ENCODE data around the gene METTL4. TPM values are rescaled to one million over a fixed set of nuclear protein-coding genes. Genes with fewer than 3 reads are reported as not detected.

The METTL4 gene
- total and polyA plus RNA-seq, 2 of the 8 experiments (the other 6 are each of a cell fraction or from before 2014, with no cell fraction given) = 8.5 to 11.5 TPM

- Histone ChIP-seq H3K4me2 (ENCODE audit: insufficient read depth in 1 of 2, low read depth in 2 of 2, low read length in 2 of 2) (no peak overlapping the region), H4K20me1 (replicated peaks in 1 of 2; ENCODE audit: control insufficient read depth in 1 of 2, insufficient read depth in 2 of 2, low read length in 2 of 2) (peaks cover 0 to 1% of the 10 kb centered on the region in 2 experiments), H3K4me3 (ENCODE audit: extremely low read depth in 1 of 4, insufficient read depth in 2 of 4, low read depth in 3 of 4, low read length in 4 of 4) (no peak overlapping the region), H2AK5ac (ENCODE audit: low read depth, low read length) (no peak overlapping the region), H2BK20ac (ENCODE audit: low read length) (no peak overlapping the region), H3K36me3 (ENCODE audit: control insufficient read depth in 2 of 4, insufficient read depth in 4 of 4, low read length in 3 of 4) (peaks cover 4 to 70% (median 32%) of the 10 kb centered on the region in 4 experiments; a peak in 7 of 8 replicates), H2BK12ac (ENCODE audit: low read depth, low read length) (no peak overlapping the region), H4K8ac (ENCODE audit: extremely low read depth, insufficient read depth, low read length) (no peak overlapping the region), H2BK15ac (ENCODE audit: low read length) (no peak overlapping the region), H3K79me1 (ENCODE audit: low read depth, low read length) (no peaks in the 10 kb centered on the region), H3K23ac (ENCODE audit: insufficient read length) (no peak overlapping the region), H3K23me2 (ENCODE audit: low read depth, low read length) (no peaks in the 10 kb centered on the region), H3K9ac (replicated peaks in 1 of 4; ENCODE audit: extremely low read depth in 1 of 4, low read depth in 3 of 4, low read length in 3 of 4) (no peak overlapping the region), H4K91ac (replicated peaks; ENCODE audit: insufficient read length, low read length) (no peak overlapping the region), H3K27me3 (replicated peaks in 1 of 4; ENCODE audit: control insufficient read depth in 3 of 4, extremely low read depth in 1 of 4, insufficient read depth in 3 of 4, low read length in 3 of 4) (no peaks in the 10 kb centered on the region), H2BK120ac (replicated peaks; ENCODE audit: low read depth, low read length) (no peak overlapping the region), H3K9me3 (ENCODE audit: insufficient read depth in 2 of 2, low read depth in 1 of 2, low read length in 1 of 2) (no peaks in the 10 kb centered on the region), H3K56ac (replicated peaks; ENCODE audit: insufficient read length, low read depth, low read length) (no peak overlapping the region), H3K18ac (ENCODE audit: extremely low read depth, low read length) (no peak overlapping the region), H3K4ac (replicated peaks; ENCODE audit: insufficient read length, low read depth, low read length) (no peak overlapping the region), H3K4me1 (replicated peaks in 1 of 4; ENCODE audit: control insufficient read depth in 3 of 4, insufficient read depth in 4 of 4, low read length in 3 of 4) (no peaks in the 10 kb centered on the region), H2AFZ (ENCODE audit: low read length) (no peak overlapping the region), H2BK5ac (ENCODE audit: low read depth, low read length) (no peak overlapping the region), H3K79me2 (ENCODE audit: control insufficient read depth in 1 of 2, insufficient read depth in 2 of 2, low read length in 2 of 2) (no peaks in the 10 kb centered on the region), H3K14ac (ENCODE audit: insufficient read length) (no peak overlapping the region), H3K27ac (ENCODE audit: low read depth, low read length) (no peak overlapping the region), H4K5ac (ENCODE audit: insufficient read length, low read depth, low read length) (no peak overlapping the region)
- CTCF ChIA-PET (ENCODE audit: partially characterized antibody) = no interaction called here
- FAIRE-seq = no peak
- 93% methylated on average over 1 of the region's 1 CpG; no CpG with 5 or more reads in 1 of the 2 experiments for WGBS, 2 experiments (ENCODE audit: extremely low coverage in 1 of 2, insufficient coverage in 1 of 2, insufficient read length in 1 of 2, insufficient replicate concordance in 2 of 2, low coverage in 1 of 2, low lambda C conversion rate in 2 of 2, missing lambda C conversion rate in 1 of 2)
- no peak for DNase-seq (ENCODE audit: low read depth in 1 of 2, low spot score in 2 of 2)
- POLR2A ChIA-PET (ENCODE audit: partially characterized antibody) = no interaction called here
- TF ChIP-seq CEBPB (IDR thresholded peaks at IDR 0.05; ENCODE audit: low read depth, low read length) = no peak
- TF ChIP-seq CBX5 (IDR thresholded peaks at IDR 0.05; ENCODE audit: low read depth, low read length) = no peak
- no peak for TF ChIP-seq BRCA1 (IDR thresholded peaks at IDR 0.05; ENCODE audit: low read depth, low read length)
- TF ChIP-seq MAFK (IDR thresholded peaks at IDR 0.05; ENCODE audit: low read depth, low read length) = no peak
- TF ChIP-seq CBX8 (IDR thresholded peaks at IDR 0.05; ENCODE audit: borderline replicate concordance, low read depth, low read length) = no peak
- no peak for TF ChIP-seq RAD21 (IDR thresholded peaks at IDR 0.05 in 1 of 2, conservative IDR thresholded peaks at IDR 0.05 in 1 of 2; ENCODE audit: low read depth in 2 of 2, low read length in 2 of 2)
- TF ChIP-seq JUN (IDR thresholded peaks at IDR 0.05; ENCODE audit: low read depth, low read length) = no peak
- TF ChIP-seq RNF2 (IDR thresholded peaks at IDR 0.05; ENCODE audit: borderline replicate concordance, low read depth, low read length, missing control alignments, poor library complexity, severe bottlenecking) = no peak
- no peak for TF ChIP-seq CHD1 (IDR thresholded peaks at IDR 0.05; ENCODE audit: low read depth, low read length)
These were observed 41.7 kb upstream of the METTL4 start for GRCh38 chr18:2612996-2613395.

Data from H1 (cell line).